ENCODE measurements around the gene SLC7A10.
A peak's percentile ranks its signal among the peaks of the same experiment; 100 is the strongest.

Gene SLC7A10

GRCh38 chr19:33225458-33225926 lies at the start of gene SLC7A10:
Gene SLC7A10 (minus strand): TSS chr19:33225850. CDS start chr19:33225703, 147 bp downstream.
- TF ChIP-seq, protein P1, sequence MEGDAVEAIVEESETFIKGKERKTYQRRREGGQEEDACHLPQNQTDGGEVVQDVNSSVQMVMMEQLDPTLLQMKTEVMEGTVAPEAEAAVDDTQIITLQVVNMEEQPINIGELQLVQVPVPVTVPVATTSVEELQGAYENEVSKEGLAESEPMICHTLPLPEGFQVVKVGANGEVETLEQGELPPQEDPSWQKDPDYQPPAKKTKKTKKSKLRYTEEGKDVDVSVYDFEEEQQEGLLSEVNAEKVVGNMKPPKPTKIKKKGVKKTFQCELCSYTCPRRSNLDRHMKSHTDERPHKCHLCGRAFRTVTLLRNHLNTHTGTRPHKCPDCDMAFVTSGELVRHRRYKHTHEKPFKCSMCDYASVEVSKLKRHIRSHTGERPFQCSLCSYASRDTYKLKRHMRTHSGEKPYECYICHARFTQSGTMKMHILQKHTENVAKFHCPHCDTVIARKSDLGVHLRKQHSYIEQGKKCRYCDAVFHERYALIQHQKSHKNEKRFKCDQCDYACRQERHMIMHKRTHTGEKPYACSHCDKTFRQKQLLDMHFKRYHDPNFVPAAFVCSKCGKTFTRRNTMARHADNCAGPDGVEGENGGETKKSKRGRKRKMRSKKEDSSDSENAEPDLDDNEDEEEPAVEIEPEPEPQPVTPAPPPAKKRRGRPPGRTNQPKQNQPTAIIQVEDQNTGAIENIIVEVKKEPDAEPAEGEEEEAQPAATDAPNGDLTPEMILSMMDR (IDR thresholded peaks at IDR 0.05; ENCODE audit: low read length, missing control alignments), result no peak
- H3K4me3 ChIP-seq (replicated peaks; ENCODE audit: low read depth, low read length), result no peak within 1 kb of the TSS
- DNase-seq (ENCODE audit: low read depth), result no peak

DNA sequence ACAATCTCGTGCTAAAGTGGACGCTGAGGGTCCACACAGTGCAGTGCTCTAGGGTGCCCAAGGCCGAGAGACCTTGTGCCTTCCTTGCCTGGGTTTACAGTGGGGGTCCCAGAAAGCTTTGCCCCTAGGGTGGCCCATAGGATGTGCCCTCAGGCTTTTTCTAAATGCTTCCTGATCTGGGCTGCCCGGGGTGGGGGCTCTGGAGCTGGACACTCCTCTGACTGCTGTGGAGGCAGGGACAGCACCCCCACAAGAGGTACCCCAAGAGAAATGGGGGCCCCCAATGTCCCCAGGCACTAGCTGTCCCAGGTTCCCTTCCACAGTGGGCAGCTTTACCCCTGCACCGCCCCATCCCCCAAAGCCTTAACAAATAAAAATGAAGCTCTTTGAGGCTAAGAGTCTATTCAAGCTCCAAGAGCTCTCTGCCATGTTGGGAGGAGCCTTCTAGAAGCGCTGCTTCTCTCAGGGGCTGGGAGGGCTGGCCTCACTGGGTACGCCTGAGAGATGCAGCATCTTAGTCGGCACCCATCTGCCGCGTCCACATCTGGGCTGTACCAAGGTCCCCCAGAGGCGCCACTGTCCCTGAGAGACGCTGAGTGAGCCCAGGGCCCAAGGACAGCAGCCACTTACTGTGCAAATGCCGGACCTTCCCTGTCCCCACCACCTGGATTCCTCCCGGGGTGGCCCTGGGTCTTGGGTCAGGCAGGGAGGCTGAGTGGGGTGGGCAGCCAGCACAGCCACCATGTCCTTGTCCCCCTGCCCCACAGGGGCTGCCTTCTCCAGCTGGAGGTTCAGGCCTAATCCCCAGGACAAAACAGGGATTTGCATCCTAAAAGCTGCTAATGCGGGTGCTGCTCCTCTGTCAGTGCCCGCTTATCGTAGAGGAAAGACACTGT lies 49.3 kb upstream of the SLC7A10 start:
- DNase-seq (ENCODE audit: low read depth), result no peak
- TF ChIP-seq, protein P1 (IDR thresholded peaks at IDR 0.05; ENCODE audit: low read length, missing control alignments), result no peak
- no peak overlapping the region for H3K4me3 ChIP-seq (replicated peaks; ENCODE audit: low read depth, low read length)

DNA sequence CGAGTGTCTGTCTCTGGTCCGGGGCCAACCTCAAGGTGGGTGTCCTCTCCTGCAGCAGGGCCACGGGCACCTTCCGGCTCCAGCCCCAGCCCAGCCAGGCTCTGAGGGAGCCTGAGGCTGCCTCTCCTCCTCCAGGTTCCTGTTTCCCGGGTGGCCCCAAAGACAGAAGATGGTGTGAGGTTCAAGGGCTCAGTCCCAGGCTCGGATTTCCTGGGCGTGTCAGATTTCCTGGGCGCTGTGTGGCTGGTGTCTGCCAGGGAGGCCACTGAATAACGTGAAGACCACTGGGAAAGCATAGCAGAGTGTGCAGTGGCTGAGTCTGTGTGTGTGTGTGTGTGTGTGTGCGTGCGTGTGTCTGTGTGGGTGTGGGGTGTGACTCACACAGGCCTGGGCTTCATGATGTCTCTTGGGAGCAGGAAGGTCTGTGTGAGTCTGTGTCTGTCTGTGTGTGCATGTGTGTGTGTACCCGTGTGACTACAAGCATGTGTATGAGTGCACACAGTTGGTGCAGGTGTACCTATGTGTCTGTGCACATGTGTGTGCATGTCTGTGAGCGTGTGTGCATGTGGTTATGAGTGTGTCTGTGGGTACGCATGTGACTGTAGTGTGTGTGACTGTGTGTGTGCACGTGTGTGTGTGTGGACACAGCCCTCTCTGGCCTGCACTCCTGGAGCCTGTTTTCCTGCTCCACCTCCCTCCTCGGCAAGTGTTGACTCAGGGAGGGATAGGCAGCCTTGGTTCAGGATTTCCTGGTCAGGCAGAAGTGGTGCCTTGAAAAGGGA lies 48.4 kb upstream of the SLC7A10 start:
- peak; percentile 85 for DNase-seq (ENCODE audit: low read depth)
- H3K4me3 ChIP-seq (replicated peaks; ENCODE audit: low read depth, low read length), result no peak overlapping the region
- TF ChIP-seq, protein P1 (IDR thresholded peaks at IDR 0.05; ENCODE audit: low read length, missing control alignments), result no peak

DNA sequence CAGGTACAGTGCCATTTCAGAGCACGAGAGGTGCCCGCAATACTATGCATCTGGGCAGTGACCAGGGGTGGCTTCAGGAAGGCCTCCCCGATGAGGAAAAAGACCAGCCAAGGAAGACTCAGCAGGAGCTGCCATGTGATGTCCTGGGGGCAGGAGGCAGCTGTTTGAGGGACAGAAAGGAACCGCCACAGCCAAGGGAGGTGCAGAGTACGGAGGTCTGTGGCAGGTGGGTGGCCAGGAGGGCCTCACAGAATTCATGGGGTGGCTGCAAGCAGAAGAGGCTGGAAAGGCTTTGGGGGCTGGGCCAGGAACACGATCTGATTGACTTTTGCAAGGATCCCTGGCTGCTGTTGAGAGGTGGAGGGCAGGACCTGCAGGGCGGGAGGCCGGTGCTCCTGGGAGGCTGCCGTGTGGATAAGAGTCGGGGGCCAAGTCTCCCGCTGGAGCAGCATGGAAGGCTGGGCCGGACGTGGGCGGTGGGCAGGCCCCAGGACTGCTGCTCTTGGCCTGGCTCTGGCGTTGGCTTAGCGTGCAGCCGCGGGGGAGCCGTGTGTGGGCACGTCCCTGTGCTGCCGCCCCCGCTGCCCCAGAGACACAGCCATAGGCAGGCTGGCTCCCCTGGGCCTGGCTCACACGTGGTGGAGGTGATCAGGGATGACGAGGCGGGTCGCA lies 47.6 kb upstream of the SLC7A10 start:
- peak; percentile 8 for DNase-seq (ENCODE audit: low read depth)
- H3K4me3 ChIP-seq (replicated peaks; ENCODE audit: low read depth, low read length), result no peak overlapping the region
- TF ChIP-seq, protein P1 (IDR thresholded peaks at IDR 0.05; ENCODE audit: low read length, missing control alignments), result no peak

GRCh38 chr19:33271246-33272021 lies 45.8 kb upstream of the SLC7A10 start:
- no peak for DNase-seq (ENCODE audit: low read depth)
- TF ChIP-seq, protein P1 (IDR thresholded peaks at IDR 0.05; ENCODE audit: low read length, missing control alignments), result no peak

GRCh38 chr19:33270769-33271168 lies 45.1 kb upstream of the SLC7A10 start:
- DNase-seq (ENCODE audit: low read depth), result no peak
- no peak overlapping the region for H3K4me3 ChIP-seq (replicated peaks; ENCODE audit: low read depth, low read length)
- TF ChIP-seq, protein P1 (IDR thresholded peaks at IDR 0.05; ENCODE audit: low read length, missing control alignments), result no peak

More at GRCh38 chr19:33271246-33272021, 45.8 kb upstream of the SLC7A10 start:
- H3K4me3 ChIP-seq (replicated peaks; ENCODE audit: low read depth, low read length), result no peak overlapping the region
